HepG2 (cell line): ENCODE data around the gene ZNF691. TPM values are rescaled to one million over a fixed set of nuclear protein-coding genes. Genes with fewer than 3 reads are reported as not detected.
"Not testable (repeated sequence)": the region's sequence is repeated elsewhere in the genome, so short reads cannot be mapped to it uniquely, and the experiment has no call there.

Experiments
- ATAC-seq: fragments of 200-7000 bp; cut with Tn5 transposase; 3 replicates; pipeline ENCODE4 v1.9.1; 2020; ENCODE audit warnings: mild to moderate bottlenecking, moderate library complexity
- BruUV-seq: library from RNA; stranded (reverse); fragments of 400-500 nt; replicated peaks from 2 replicates; lab custom pipeline; 2021; lab: Mats Ljungman, UMichigan
- CTCF ChIA-PET: fragments of 300-600 bp; formaldehyde crosslinking; extraction: SDS; loops from one replicate; lab custom pipeline; 2021; ENCODE audit warnings: low total read pairs, inconsistent platforms, low intra/inter-chr PET ratio; lab: Yijun Ruan, JAX
- POLR2A ChIA-PET: fragments of 350-600 bp; sonication (Branson Sonifier 250); formaldehyde crosslinking; loops from one replicate; lab custom pipeline; 2020; ENCODE audit warnings: antibody characterized with exemption, inconsistent platforms; lab: Yijun Ruan, JAX
- DNase-seq: peaks from one replicate; pipeline ENCODE4 v3.0.0-alpha.2; 2015; ENCODE audit warnings: low spot score
- FAIRE-seq: peaks from 3 replicates; lab custom pipeline; 2011; peaks lifted over from hg19 to GRCh38; lab: Jason Lieb, UNC
- H2AFZ ChIP-seq: one replicate; pipeline ENCODE4 v1.6.1; 2011; ENCODE audit warnings: low read length, inconsistent platforms
- H3K27ac ChIP-seq: fragments of 300-600 bp; 3 replicates; pipeline ENCODE4 v1.8.0; 2011; ENCODE audit warnings: mixed run types, mild to moderate bottlenecking, mixed read lengths, low read length, inconsistent platforms; ENCODE audit not compliant: insufficient read depth; ENCODE audit errors: extremely low read length
- H3K27me3 ChIP-seq, 2 experiments: fragments of 200-600 bp in 1 of 2; 2 replicates in 1 of 2; 3 replicates in 1 of 2; pipeline versions ENCODE4 v1.6.0 to v1.8.0; 2011; ENCODE audit warnings: low read length in 2 of 2, mild to moderate bottlenecking in 2 of 2, moderate library complexity in 2 of 2, inconsistent platforms in 1 of 2; ENCODE audit not compliant: insufficient read depth in 2 of 2, control insufficient read depth in 1 of 2
- H3K36me3 ChIP-seq, 2 experiments: fragments of 200-600 bp in 1 of 2; replicated peaks in 1 of 2; 2 replicates in 1 of 2; 3 replicates in 1 of 2; pipeline versions ENCODE4 v1.5.1 to v1.8.0; 2011; ENCODE audit warnings: low read length in 2 of 2, inconsistent platforms in 1 of 2; ENCODE audit not compliant: insufficient read depth in 2 of 2, control insufficient read depth in 1 of 2
- H3K4me1 ChIP-seq: 2 replicates; pipeline ENCODE4 v1.5.1; 2012; ENCODE audit warnings: low read length, inconsistent platforms; ENCODE audit not compliant: insufficient read depth
- H3K4me2 ChIP-seq: 2 replicates; pipeline ENCODE4 v1.6.0; 2011; ENCODE audit warnings: low read depth, low read length, inconsistent platforms
- H3K4me3 ChIP-seq, 3 experiments: fragments of 200-600 bp in 1 of 3; sonication (generic), shearing (Covaris generic) in 1 of 3; replicated peaks in 1 of 3; 2 replicates each; pipeline ENCODE4 v1.5.1; 2011 to 2016; ENCODE audit warnings: low read length in 3 of 3, inconsistent platforms in 2 of 3, low read depth in 2 of 3, mild to moderate bottlenecking in 2 of 3, control low read depth in 1 of 3, mixed read lengths in 1 of 3; ENCODE audit not compliant: insufficient read depth in 1 of 3
- H3K79me2 ChIP-seq: one replicate; pipeline ENCODE4 v1.6.1; 2011; ENCODE audit warnings: low read length, inconsistent platforms; ENCODE audit not compliant: insufficient read depth
- H3K9ac ChIP-seq: 2 replicates; pipeline ENCODE4 v1.6.0; 2011; ENCODE audit warnings: mild to moderate bottlenecking, low read depth, low read length, inconsistent platforms; ENCODE audit not compliant: insufficient read depth
- H3K9me3 ChIP-seq: 2 replicates; pipeline ENCODE4 v1.5.1; 2012; ENCODE audit warnings: mild to moderate bottlenecking, low read length
- H4K20me1 ChIP-seq: 2 replicates; pipeline ENCODE4 v1.6.0; 2011; ENCODE audit warnings: inconsistent platforms, mild to moderate bottlenecking, low read length, moderate library complexity; ENCODE audit not compliant: insufficient read depth
- CENPT ChIP-seq: sonication (generic); formaldehyde crosslinking; IDR thresholded peaks from 2 replicates; pipeline ENCODE4 v1.8.0; 2022; ENCODE audit warnings: low read depth, mild to moderate bottlenecking, moderate library complexity, missing genetic modification reagents
- IKZF1 ChIP-seq: fragments of 450-650 bp; IDR thresholded peaks from 2 replicates; pipeline ENCODE4 v1.7.1; 2016
- ZFP90 ChIP-seq: sonication (generic); formaldehyde crosslinking; IDR thresholded peaks from 2 replicates; pipeline ENCODE4 v1.8.0; 2022; ENCODE audit warnings: missing genetic modification reagents, mild to moderate bottlenecking, inconsistent platforms, borderline replicate concordance
- ZNF556 ChIP-seq: sonication (generic); formaldehyde crosslinking; IDR thresholded peaks from 2 replicates; pipeline ENCODE4 v1.4.0; 2020; ENCODE audit warnings: mild to moderate bottlenecking, missing genetic modification reagents, borderline replicate concordance
- ZNF570 ChIP-seq: sonication (generic); formaldehyde crosslinking; IDR thresholded peaks from 2 replicates; pipeline ENCODE4 v1.4.0; 2020; ENCODE audit warnings: mild to moderate bottlenecking, missing genetic modification reagents, borderline replicate concordance
- WGBS: methylation state at CpG from one replicate; pipeline ENCODE4 v1.1.6; 2017; ENCODE audit warnings: low lambda C conversion rate; 5-methylcytosine and 5-hydroxymethylcytosine counted together
- in situ Hi-C: cut with HindIII; loops from 2 replicates; pipeline ENCODE4 v1.10.0; 2017; ENCODE audit warnings: low pct_unique_long_range_greater_than_20kb; ENCODE audit not compliant: extremely low pct_ligation_motif_present
- intact Hi-C: fragments of 100-400 bp; cut with micrococcal nuclease; formaldehyde crosslinking; loops from one replicate; pipeline ENCODE4 v1.10.0; 2022; ENCODE audit not compliant: unreplicated experiment
- polyA plus RNA-seq, 8 experiments: library from polyadenylated mRNA; depleted of rRNA in 3 of 8; stranded (reverse) in 7 of 8; unstranded in 1 of 8; fragments of >200 nt; fragmentation: Illumina TruSeq in 4 of 8; extraction: Trizol in 4 of 8; gene quantifications; 2 replicates each; pipeline versions ENCODE4 v1.2.1 to v1.2.3, GENCODE V29; 2011 to 2016; ENCODE audit warnings: low read depth in 4 of 8, missing spikeins in 1 of 8, mixed read lengths in 1 of 8; ENCODE audit not compliant: insufficient read depth in 1 of 8
- total RNA-seq, 5 experiments: library from RNA; depleted of rRNA; stranded (reverse); fragments of >200 nt; fragmentation: Illumina TruSeq; extraction: Trizol; gene quantifications; 2 replicates each; pipeline ENCODE4 v1.2.3, GENCODE V29; 2016; ENCODE audit warnings: low read depth in 1 of 5
- TF ChIP-seq, protein P1 (sequence below): IDR thresholded peaks from 2 replicates; pipeline ENCODE4 v1.6.1; 2016; ENCODE audit warnings: missing compliant biosample characterization, missing genetic modification reagents, borderline replicate concordance

Gene ZNF691
- total and polyA plus RNA-seq, 2 of the 13 experiments (the other 11 are each of a cell fraction or from before 2014, with no cell fraction given): 7.6 to 7.8 TPM

DNA sequence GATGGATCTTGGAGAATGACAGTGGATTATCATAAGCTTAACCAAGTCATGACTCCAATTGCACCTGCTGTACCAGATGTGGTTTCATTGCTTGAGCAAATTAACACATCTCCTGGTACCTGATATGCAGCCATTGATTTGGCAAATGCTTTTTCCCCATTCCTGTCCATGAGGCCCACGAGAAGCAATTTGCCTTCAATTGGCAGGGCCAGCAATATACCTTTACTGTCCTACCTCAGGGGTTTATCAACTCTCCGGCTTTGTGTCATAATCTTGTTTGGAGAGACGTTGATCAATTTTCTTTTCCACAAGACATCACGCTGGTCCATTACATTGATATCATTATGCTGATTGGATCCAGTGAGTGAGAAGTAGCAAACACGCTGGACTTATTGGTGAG lies 20.1 kb downstream of the ZNF691 start:
- BruUV-seq: no TSS peak
- intact Hi-C loops: no loop called here
- H3K4me3 ChIP-seq: no peak overlapping the region

DNA sequence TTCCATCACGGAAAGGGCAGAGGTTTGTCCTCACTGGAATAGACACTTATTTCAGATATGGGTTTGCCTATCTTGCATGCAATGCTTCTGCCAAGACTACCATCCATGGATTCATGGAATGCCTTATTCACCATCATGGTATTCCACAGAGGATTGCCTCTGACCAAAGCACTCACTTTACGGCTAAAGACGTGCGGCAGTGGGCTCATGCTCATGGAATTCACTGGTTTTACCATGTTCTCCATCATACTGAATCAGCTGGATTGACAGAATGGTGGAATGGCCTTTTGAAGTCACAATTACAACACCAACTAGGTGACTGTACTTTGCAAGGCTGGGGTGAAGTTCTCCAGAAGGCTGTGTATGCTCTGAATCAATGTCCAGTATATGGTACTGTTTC lies 22.1 kb downstream of the ZNF691 start:
- CTCF ChIA-PET, ATAC-seq, H2AFZ ChIP-seq, H3K4me2 ChIP-seq, BruUV-seq, DNase-seq, intact Hi-C loops, H3K27me3 ChIP-seq, POLR2A ChIA-PET, H3K4me3 ChIP-seq, H3K36me3 ChIP-seq, H3K9ac ChIP-seq, H3K4me1 ChIP-seq, H3K79me2 ChIP-seq, H4K20me1 ChIP-seq, in situ Hi-C loops, H3K9me3 ChIP-seq, FAIRE-seq, H3K27ac ChIP-seq: not testable (repeated sequence)
- WGBS: 8% methylated on average over 4 of the region's 4 CpGs

More for the DNA sequence above, 20.1 kb downstream of the ZNF691 start:
- ChIA-PET POLR2A (no interaction called here), CTCF (no interaction called here)
- no peaks in the 10 kb centered on the region for H3K79me2 ChIP-seq
- in situ Hi-C loops: no loop called here
- WGBS: 0% methylated on average over 5 of the region's 5 CpGs
- no peaks in the 10 kb centered on the region for H3K9me3 ChIP-seq
- DNase-seq (no peak), FAIRE-seq (no peak), ATAC-seq (no peak)
- H4K20me1 ChIP-seq: no peaks in the 10 kb centered on the region
- TF ChIP-seq CENPT (CRISPR knock-in tag) (no peak), IKZF1 (no peak), ZNF570 (CRISPR knock-in tag) (no peak), ZNF556 (CRISPR knock-in tag) (no peak), ZFP90 (CRISPR knock-in tag) (no peak)
- TF ChIP-seq, protein P1, sequence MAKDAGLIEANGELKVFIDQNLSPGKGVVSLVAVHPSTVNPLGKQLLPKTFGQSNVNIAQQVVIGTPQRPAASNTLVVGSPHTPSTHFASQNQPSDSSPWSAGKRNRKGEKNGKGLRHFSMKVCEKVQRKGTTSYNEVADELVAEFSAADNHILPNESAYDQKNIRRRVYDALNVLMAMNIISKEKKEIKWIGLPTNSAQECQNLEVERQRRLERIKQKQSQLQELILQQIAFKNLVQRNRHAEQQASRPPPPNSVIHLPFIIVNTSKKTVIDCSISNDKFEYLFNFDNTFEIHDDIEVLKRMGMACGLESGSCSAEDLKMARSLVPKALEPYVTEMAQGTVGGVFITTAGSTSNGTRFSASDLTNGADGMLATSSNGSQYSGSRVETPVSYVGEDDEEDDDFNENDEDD (CRISPR knock-in tag): no peak
- no peaks in the 10 kb centered on the region for H3K36me3 ChIP-seq
- H3K4me2 ChIP-seq: no peak overlapping the region
- no peak overlapping the region for H3K27ac ChIP-seq
- H3K4me1 ChIP-seq: no peaks in the 10 kb centered on the region
- peaks cover 0 to 7% of the 10 kb centered on the region in 2 experiments; a peak in 1 of 5 replicates for H3K27me3 ChIP-seq
- H2AFZ ChIP-seq: no peak overlapping the region
- H3K9ac ChIP-seq: no peak overlapping the region
